ENCODE results near the gene YARS2. TPM values are rescaled to one million over a fixed set of nuclear protein-coding genes. Genes with fewer than 3 reads are reported as not detected.

The YARS2 gene
- total and polyA plus RNA-seq, 2 donors: 21.0 to 23.7 TPM

DNA sequence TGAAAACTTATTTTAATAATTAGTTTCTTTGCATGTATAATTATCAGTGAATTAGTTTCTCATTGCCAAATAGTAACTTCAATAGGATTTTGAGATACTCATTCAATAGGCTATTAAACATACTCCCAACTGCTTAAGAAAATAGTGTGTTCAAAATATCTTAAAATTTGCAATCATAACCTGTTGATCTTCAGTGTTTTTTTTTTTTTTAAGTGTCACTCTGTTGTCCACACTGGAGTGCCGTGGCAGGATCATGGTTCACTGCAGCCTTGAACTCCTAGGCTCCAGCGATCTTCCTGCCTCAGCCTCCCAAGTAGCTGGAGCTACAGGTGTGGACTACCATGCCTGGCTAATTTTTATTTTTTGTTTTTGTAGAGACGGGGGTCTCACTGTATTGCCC lies 1.5 kb upstream of the YARS2 start:
- no peak overlapping the region for H3K27ac ChIP-seq (ENCODE audit: low read depth in 1 of 2, low read length in 1 of 2)
- 97% methylated on average over 3 of the region's 3 CpGs for WGBS
- H3K36me3 ChIP-seq (ENCODE audit: control insufficient read depth in 2 of 2, insufficient read depth in 2 of 2, low read length in 1 of 2): peaks cover 7 to 9% of the 10 kb centered on the region in 2 donors

DNA sequence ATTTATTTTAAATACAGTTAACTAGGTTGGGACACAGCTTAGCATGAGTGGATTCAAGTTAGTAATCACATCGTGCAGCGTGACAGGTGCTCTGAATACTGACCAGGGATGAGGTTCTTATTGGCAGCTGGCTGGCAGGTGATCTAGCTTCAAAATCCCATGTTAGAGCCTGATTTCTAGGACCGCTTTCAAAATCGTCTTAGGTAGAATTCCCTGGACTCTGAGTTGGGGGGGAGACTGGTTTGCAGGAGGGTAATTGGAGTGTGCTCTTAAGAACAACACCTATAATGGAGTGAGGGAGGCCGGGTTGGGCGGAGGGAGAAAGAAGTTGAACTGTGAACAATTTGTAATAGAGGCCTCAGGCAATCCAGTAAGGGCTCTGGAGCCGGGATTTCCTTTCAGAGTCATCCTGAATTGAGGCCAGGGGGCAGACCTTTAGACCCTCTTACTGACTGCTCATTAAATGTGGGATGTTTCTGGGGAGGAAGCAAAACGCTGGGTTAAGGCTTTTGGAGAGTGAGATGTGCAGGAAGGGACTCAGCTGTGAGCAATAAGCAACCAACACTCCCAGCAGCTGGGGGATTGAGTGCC lies 874 bp upstream of the YARS2 start:
- Histone ChIP-seq H3K36me3 (ENCODE audit: control insufficient read depth in 2 of 2, insufficient read depth in 2 of 2, low read length in 1 of 2) (peaks cover 13% of the 10 kb centered on the region in 2 donors), H3K27me3 (ENCODE audit: control insufficient read depth in 2 of 2, insufficient read depth in 1 of 2, low read length in 1 of 2) (no peaks in the 10 kb centered on the region), H3K27ac (ENCODE audit: low read depth in 1 of 2, low read length in 1 of 2) (no peak overlapping the region), H3K9me3 (ENCODE audit: control insufficient read depth in 2 of 2, insufficient read depth in 1 of 2, low read length in 1 of 2) (no peaks in the 10 kb centered on the region), H3K4me3 (ENCODE audit: low read length in 2 of 2) (peak overlapping the region in 1 of 2 donors; percentile 98), H3K4me1 (ENCODE audit: control insufficient read depth in 2 of 2, insufficient read depth in 2 of 2, low read length in 2 of 2) (peaks cover 5 to 13% of the 10 kb centered on the region in 2 donors)
- WGBS: 65% methylated on average over 8 of the region's 8 CpGs
- no peak for DNase-seq (ENCODE audit: low read depth in 6 of 9, low spot score in 9 of 9)

More for the DNA sequence above, 1.5 kb upstream of the YARS2 start:
- no peaks in the 10 kb centered on the region for H3K9me3 ChIP-seq (ENCODE audit: control insufficient read depth in 2 of 2, insufficient read depth in 1 of 2, low read length in 1 of 2)
- H3K4me3 ChIP-seq (ENCODE audit: low read length in 2 of 2): no peak overlapping the region
- DNase-seq (ENCODE audit: low read depth in 6 of 9, low spot score in 9 of 9): no peak
- peaks cover 5 to 13% of the 10 kb centered on the region in 2 donors for H3K4me1 ChIP-seq (ENCODE audit: control insufficient read depth in 2 of 2, insufficient read depth in 2 of 2, low read length in 2 of 2)
- H3K27me3 ChIP-seq (ENCODE audit: control insufficient read depth in 2 of 2, insufficient read depth in 1 of 2, low read length in 1 of 2): no peaks in the 10 kb centered on the region

DNA sequence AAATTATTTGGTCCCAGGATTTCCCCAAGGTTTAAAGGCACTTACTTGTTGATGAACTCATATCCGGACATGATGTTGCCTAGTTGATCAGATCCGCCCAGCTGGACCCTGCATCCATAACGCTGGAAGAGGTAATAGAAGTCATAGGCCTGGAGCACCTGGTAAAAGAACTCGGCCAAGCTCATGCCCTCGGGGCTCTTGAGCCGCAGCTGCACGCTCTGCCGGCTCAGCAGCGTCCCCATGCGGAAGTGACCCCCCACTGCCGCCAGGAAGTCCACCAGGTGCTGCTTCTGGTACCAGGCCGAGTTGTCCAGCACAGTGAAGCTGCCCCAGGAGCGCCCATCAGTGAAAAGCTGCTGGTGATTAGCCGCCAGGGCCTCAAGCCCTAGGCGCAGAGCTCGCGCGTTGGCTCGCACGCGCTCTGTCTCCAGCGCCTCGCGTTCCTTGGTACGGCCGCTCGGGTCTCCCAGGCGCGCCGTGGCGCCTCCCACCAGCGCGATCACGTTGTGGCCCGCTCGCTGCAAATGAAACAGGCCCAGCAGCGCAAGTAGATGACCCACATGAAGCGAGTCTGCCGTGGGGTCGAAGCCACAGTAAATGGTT lies 545 bp downstream of the YARS2 start:
- peak overlapping the region; percentile 91 for H3K27ac ChIP-seq (ENCODE audit: low read depth in 1 of 2, low read length in 1 of 2)
- DNase-seq (ENCODE audit: low read depth in 6 of 9, low spot score in 9 of 9): peak; percentile 35 to 78 (median 57)
- peak overlapping the region; percentile 98 to 99 for H3K4me3 ChIP-seq (ENCODE audit: low read length in 2 of 2)
- peaks cover 5 to 13% of the 10 kb centered on the region in 2 donors for H3K4me1 ChIP-seq (ENCODE audit: control insufficient read depth in 2 of 2, insufficient read depth in 2 of 2, low read length in 2 of 2)
- no peaks in the 10 kb centered on the region for H3K9me3 ChIP-seq (ENCODE audit: control insufficient read depth in 2 of 2, insufficient read depth in 1 of 2, low read length in 1 of 2)
- H3K27me3 ChIP-seq (ENCODE audit: control insufficient read depth in 2 of 2, insufficient read depth in 1 of 2, low read length in 1 of 2): no peaks in the 10 kb centered on the region
- under 1% methylated on average over 40 of the region's 40 CpGs for WGBS
- peaks cover 16 to 26% of the 10 kb centered on the region in 2 donors for H3K36me3 ChIP-seq (ENCODE audit: control insufficient read depth in 2 of 2, insufficient read depth in 2 of 2, low read length in 1 of 2)

DNA sequence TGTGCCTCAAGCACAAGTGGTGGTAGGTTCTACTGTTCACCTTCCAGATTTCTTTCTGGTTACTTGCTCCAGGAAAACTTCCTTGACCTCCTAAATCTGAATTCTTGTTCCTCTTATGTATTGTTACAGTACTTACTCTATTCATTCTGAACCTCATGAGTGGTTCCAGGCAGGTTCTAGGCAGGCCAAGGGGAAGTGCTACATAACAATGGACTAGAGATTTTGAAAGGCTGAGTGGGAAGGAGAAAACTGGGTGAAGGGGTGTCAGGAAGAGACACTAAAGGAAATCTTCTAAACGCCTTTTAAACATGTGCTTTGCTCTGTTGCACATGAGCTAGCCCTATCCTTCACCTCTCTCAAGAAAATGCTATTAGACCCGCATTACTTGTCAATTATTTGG lies 1.6 kb downstream of the YARS2 start:
- Histone ChIP-seq H3K27me3 (ENCODE audit: control insufficient read depth in 2 of 2, insufficient read depth in 1 of 2, low read length in 1 of 2) (no peaks in the 10 kb centered on the region), H3K4me1 (ENCODE audit: control insufficient read depth in 2 of 2, insufficient read depth in 2 of 2, low read length in 2 of 2) (peaks cover 5 to 13% of the 10 kb centered on the region in 2 donors), H3K36me3 (ENCODE audit: control insufficient read depth in 2 of 2, insufficient read depth in 2 of 2, low read length in 1 of 2) (peaks cover 24 to 35% of the 10 kb centered on the region in 2 donors), H3K27ac (ENCODE audit: low read depth in 1 of 2, low read length in 1 of 2) (peak overlapping the region in 1 of 2 donors; percentile 17), H3K4me3 (ENCODE audit: low read length in 2 of 2) (peak overlapping the region; percentile 98 to 99), H3K9me3 (ENCODE audit: control insufficient read depth in 2 of 2, insufficient read depth in 1 of 2, low read length in 1 of 2) (no peaks in the 10 kb centered on the region)
- peak in 1 of 9 donors; percentile 9 for DNase-seq (ENCODE audit: low read depth in 6 of 9, low spot score in 9 of 9)
- 66% methylated on average over 2 of the region's 2 CpGs for WGBS

DNA sequence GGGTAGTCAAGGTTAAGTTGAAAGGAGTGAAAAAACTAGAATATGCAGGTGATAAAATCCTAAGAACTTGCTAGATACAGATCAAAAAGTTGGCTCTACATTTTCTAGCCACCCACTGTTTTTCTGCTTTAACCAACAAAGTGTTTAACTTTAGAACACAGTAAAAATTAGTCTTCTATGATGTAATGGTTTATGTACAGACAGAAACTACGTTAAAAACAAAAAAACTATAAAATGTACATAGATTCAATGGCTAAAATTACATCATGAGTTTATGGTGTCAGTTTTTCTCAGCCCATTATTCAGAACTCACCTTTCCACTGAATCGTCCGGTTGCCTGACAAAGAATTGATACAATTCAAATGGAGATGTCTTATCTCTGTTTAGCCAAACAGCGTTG lies 2.1 kb downstream of the YARS2 start:
- H3K4me1 ChIP-seq (ENCODE audit: control insufficient read depth in 2 of 2, insufficient read depth in 2 of 2, low read length in 2 of 2): peaks cover 5 to 13% of the 10 kb centered on the region in 2 donors

DNA sequence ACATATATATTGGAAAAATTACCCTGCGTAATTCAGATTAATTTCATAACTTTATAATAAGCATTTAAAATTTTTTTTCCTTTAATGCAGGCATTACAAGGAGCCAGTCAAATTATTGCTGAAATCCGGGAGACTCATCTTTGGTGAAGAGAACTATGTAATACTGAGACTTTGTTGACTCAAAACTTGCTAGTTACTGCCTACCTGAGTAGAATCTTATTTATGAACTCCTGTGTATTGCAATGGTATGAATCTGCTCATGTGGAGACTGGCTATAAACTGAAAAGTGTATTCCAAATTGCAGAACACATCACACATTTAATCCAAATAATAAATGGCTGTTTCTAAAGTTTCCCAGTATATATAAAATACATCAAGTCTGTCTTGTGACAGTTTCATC lies 12.4 kb downstream of the YARS2 start:
- Histone ChIP-seq H3K4me3 (ENCODE audit: low read length in 2 of 2) (no peak overlapping the region), H3K36me3 (ENCODE audit: control insufficient read depth in 2 of 2, insufficient read depth in 2 of 2, low read length in 1 of 2) (peaks cover 23 to 61% of the 10 kb centered on the region in 2 donors), H3K27ac (ENCODE audit: low read depth in 1 of 2, low read length in 1 of 2) (no peak overlapping the region), H3K9me3 (ENCODE audit: control insufficient read depth in 2 of 2, insufficient read depth in 1 of 2, low read length in 1 of 2) (no peaks in the 10 kb centered on the region), H3K4me1 (ENCODE audit: control insufficient read depth in 2 of 2, insufficient read depth in 2 of 2, low read length in 2 of 2) (no peaks in the 10 kb centered on the region), H3K27me3 (ENCODE audit: control insufficient read depth in 2 of 2, insufficient read depth in 1 of 2, low read length in 1 of 2) (no peaks in the 10 kb centered on the region)
- no peak for DNase-seq (ENCODE audit: low read depth in 6 of 9, low spot score in 9 of 9)
- 99% methylated on average over 2 of the region's 2 CpGs for WGBS

More for the DNA sequence above, 2.1 kb downstream of the YARS2 start:
- DNase-seq (ENCODE audit: low read depth in 6 of 9, low spot score in 9 of 9): no peak
- Histone ChIP-seq H3K36me3 (ENCODE audit: control insufficient read depth in 2 of 2, insufficient read depth in 2 of 2, low read length in 1 of 2) (peaks cover 28 to 38% of the 10 kb centered on the region in 2 donors), H3K9me3 (ENCODE audit: control insufficient read depth in 2 of 2, insufficient read depth in 1 of 2, low read length in 1 of 2) (no peaks in the 10 kb centered on the region), H3K27ac (ENCODE audit: low read depth in 1 of 2, low read length in 1 of 2) (no peak overlapping the region), H3K4me3 (ENCODE audit: low read length in 2 of 2) (no peak overlapping the region), H3K27me3 (ENCODE audit: control insufficient read depth in 2 of 2, insufficient read depth in 1 of 2, low read length in 1 of 2) (no peaks in the 10 kb centered on the region)
- 93% methylated on average over 4 of the region's 4 CpGs for WGBS

DNA sequence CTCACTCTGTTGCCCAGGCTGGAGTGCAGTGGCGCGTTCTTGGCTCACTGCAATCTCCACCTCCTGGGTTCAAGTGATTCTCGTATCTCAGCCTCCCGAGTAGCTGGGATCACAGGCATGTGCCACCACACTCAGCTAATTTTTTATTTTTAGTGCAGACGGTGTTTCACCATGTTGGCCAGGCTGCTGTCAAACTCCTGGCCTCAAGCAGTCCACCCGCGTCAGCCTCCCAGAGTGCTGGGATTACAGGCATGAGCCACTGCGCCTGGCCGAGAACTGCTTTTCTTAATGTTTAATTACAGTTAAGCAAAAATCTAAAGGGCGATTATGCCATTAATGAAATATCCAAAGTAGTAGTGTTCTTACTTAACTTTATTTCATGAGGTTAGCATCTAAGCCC lies 13.6 kb downstream of the YARS2 start:
- Histone ChIP-seq H3K27ac (ENCODE audit: low read depth in 1 of 2, low read length in 1 of 2) (no peak overlapping the region), H3K4me1 (ENCODE audit: control insufficient read depth in 2 of 2, insufficient read depth in 2 of 2, low read length in 2 of 2) (no peaks in the 10 kb centered on the region), H3K4me3 (ENCODE audit: low read length in 2 of 2) (no peak overlapping the region), H3K9me3 (ENCODE audit: control insufficient read depth in 2 of 2, insufficient read depth in 1 of 2, low read length in 1 of 2) (no peaks in the 10 kb centered on the region), H3K27me3 (ENCODE audit: control insufficient read depth in 2 of 2, insufficient read depth in 1 of 2, low read length in 1 of 2) (no peaks in the 10 kb centered on the region), H3K36me3 (ENCODE audit: control insufficient read depth in 2 of 2, insufficient read depth in 2 of 2, low read length in 1 of 2) (peaks cover 16 to 53% of the 10 kb centered on the region in 2 donors)
- WGBS: 98% methylated on average over 10 of the region's 10 CpGs
- DNase-seq (ENCODE audit: low read depth in 6 of 9, low spot score in 9 of 9): no peak

DNA sequence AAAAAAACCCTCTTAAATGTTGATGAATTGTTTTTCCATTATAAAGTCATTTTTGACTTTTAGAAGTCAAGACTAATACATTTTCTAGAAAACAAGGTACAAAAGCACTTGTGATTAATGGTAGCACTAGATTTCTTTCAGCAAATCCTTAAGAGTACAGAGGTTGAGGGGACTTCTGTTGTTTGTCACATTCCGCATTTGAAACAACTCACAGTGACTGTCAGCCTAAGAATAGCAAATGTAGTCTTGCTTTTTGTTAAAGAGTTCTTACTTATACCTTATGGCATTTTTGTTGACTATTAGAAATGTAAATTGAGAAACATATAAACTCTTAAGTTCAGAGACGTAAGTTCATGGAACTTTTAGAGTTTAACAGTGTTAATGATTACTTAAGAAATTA lies 16.4 kb downstream of the YARS2 start:
- DNase-seq (ENCODE audit: low read depth in 6 of 9, low spot score in 9 of 9): no peak
- H3K27ac ChIP-seq (ENCODE audit: low read depth in 1 of 2, low read length in 1 of 2): no peak overlapping the region
- H3K9me3 ChIP-seq (ENCODE audit: control insufficient read depth in 2 of 2, insufficient read depth in 1 of 2, low read length in 1 of 2): no peaks in the 10 kb centered on the region
- over 99% methylated on average over 2 of the region's 2 CpGs for WGBS
- no peaks in the 10 kb centered on the region for H3K27me3 ChIP-seq (ENCODE audit: control insufficient read depth in 2 of 2, insufficient read depth in 1 of 2, low read length in 1 of 2)
- no peaks in the 10 kb centered on the region for H3K4me1 ChIP-seq (ENCODE audit: control insufficient read depth in 2 of 2, insufficient read depth in 2 of 2, low read length in 2 of 2)
- H3K4me3 ChIP-seq (ENCODE audit: low read length in 2 of 2): no peak overlapping the region
- H3K36me3 ChIP-seq (ENCODE audit: control insufficient read depth in 2 of 2, insufficient read depth in 2 of 2, low read length in 1 of 2): peaks cover 24 to 59% of the 10 kb centered on the region in 2 donors

DNA sequence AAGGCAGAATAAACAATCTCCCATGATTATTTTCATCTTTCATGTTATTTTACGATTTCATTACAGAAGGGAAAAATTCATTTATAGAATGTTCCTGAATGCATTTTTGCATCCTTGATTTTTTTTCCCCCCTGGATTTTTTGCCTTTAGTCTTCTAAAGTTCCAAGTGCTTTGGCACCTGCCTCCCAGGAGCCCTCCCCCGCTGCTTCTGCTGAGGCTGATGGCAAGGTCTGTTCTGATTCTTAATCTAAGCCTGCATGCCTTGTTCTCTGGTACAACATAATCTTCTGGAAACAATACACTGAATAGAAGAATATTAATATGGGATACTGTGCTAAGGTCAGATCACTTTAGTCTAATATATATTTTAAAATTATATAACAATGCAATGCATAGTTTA lies 18.0 kb downstream of the YARS2 start:
- no peaks in the 10 kb centered on the region for H3K4me1 ChIP-seq (ENCODE audit: control insufficient read depth in 2 of 2, insufficient read depth in 2 of 2, low read length in 2 of 2)
- H3K27me3 ChIP-seq (ENCODE audit: control insufficient read depth in 2 of 2, insufficient read depth in 1 of 2, low read length in 1 of 2): no peaks in the 10 kb centered on the region
- no peaks in the 10 kb centered on the region for H3K9me3 ChIP-seq (ENCODE audit: control insufficient read depth in 2 of 2, insufficient read depth in 1 of 2, low read length in 1 of 2)
- no peak for DNase-seq (ENCODE audit: low read depth in 6 of 9, low spot score in 9 of 9)
- H3K36me3 ChIP-seq (ENCODE audit: control insufficient read depth in 2 of 2, insufficient read depth in 2 of 2, low read length in 1 of 2): peaks cover 26 to 52% of the 10 kb centered on the region in 2 donors
- H3K27ac ChIP-seq (ENCODE audit: low read depth in 1 of 2, low read length in 1 of 2): no peak overlapping the region
- WGBS: 97% methylated on average over 2 of the region's 2 CpGs
- H3K4me3 ChIP-seq (ENCODE audit: low read length in 2 of 2): no peak overlapping the region

All from thymus (tissue), 11 donors.